Measurements from ENCODE around the gene DNAJA1.

Gene DNAJA1

GRCh38 chr9:33025572-33026342, 684 bp downstream of the DNAJA1 start:
- peak; percentile 72 for DNase-seq (ENCODE audit: low spot score)

GRCh38 chr9:33029231-33029786, 4.2 kb downstream of the DNAJA1 start:
- no peak for DNase-seq (ENCODE audit: low spot score)

GRCh38 chr9:33030285-33030684, 5.2 kb downstream of the DNAJA1 start:
- no peak for DNase-seq (ENCODE audit: low spot score)

- no peak for DNase-seq (ENCODE audit: low spot score)
Measured at GRCh38 chr9:33032292-33032691, 7.2 kb downstream of the DNAJA1 start.

- no peak for DNase-seq (ENCODE audit: low spot score)
Measured at GRCh38 chr9:33032865-33033264, 7.8 kb downstream of the DNAJA1 start.

- no peak for DNase-seq (ENCODE audit: low spot score)
Measured at GRCh38 chr9:33040792-33041431, 15.8 kb downstream of the DNAJA1 start.

- DNase-seq (ENCODE audit: low spot score): no peak
Measured at GRCh38 chr9:33041432-33042188, 16.5 kb downstream of the DNAJA1 start.

- no peak for DNase-seq (ENCODE audit: low spot score)
Measured at GRCh38 chr9:33042473-33042872, 17.4 kb downstream of the DNAJA1 start.

- DNase-seq (ENCODE audit: low spot score): no peak
Measured at GRCh38 chr9:33043671-33044070, 18.6 kb downstream of the DNAJA1 start.

- peak; percentile 87 for DNase-seq (ENCODE audit: low spot score)
Measured at GRCh38 chr9:33044162-33044673, 19.1 kb downstream of the DNAJA1 start.

GRCh38 chr9:33044677-33045282, 19.7 kb downstream of the DNAJA1 start:
- peak; percentile 16 for DNase-seq (ENCODE audit: low spot score)

GRCh38 chr9:33046061-33046460, 21.0 kb downstream of the DNAJA1 start:
- DNase-seq (ENCODE audit: low spot score): no peak

- DNase-seq (ENCODE audit: low spot score): no peak
Measured at GRCh38 chr9:33048054-33048465, 23.0 kb downstream of the DNAJA1 start.

- no peak for DNase-seq (ENCODE audit: low spot score)
Measured at GRCh38 chr9:33049680-33050361, 24.7 kb downstream of the DNAJA1 start.

- no peak for DNase-seq (ENCODE audit: low spot score)
Measured at GRCh38 chr9:33051144-33051543, 26.1 kb downstream of the DNAJA1 start.

- no peak for DNase-seq (ENCODE audit: low spot score)
Measured at GRCh38 chr9:33065157-33066076, 40.3 kb downstream of the DNAJA1 start.

GRCh38 chr9:33068991-33069390, 43.9 kb downstream of the DNAJA1 start:
- DNase-seq (ENCODE audit: low spot score): no peak

GRCh38 chr9:33076046-33077004, 51.3 kb downstream of the DNAJA1 start, which contains the start of gene SMU1:
Gene SMU1, minus strand, starts transcription at chr9:33076674. Its CDS starts 66 bp downstream, at chr9:33076608.
- peak; percentile 98 for DNase-seq (ENCODE audit: low spot score)
